HG03066 (cell line): ENCODE data around the gene TGM6.
A peak's percentile ranks its signal among the peaks of the same experiment; 100 is the strongest.

ENCODE experiments used
- ATAC-seq: cut with Tn5 transposase; IDR thresholded peaks from one replicate; pipeline ENCODE4 v1.9.1; 2021; ENCODE audit warnings: low read depth; ENCODE audit not compliant: unreplicated experiment

TGM6 gene

DNA sequence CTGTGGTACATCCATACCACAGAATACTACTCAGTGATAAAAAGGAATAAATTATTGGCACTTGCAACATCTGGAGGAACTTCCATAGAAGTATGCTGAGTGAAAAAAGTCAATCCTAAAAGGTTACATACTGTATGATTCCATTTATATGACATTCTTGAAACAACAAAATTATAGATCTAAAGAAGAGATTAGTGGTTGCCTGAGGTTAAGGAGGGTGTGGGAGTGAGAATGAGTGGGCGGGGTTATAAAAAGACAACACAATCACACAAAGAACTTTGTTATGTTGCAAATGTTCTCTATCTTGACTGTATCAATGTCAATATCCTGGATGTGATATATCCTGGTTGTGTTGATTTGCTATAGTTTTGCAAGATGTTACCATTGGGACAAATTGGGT, 68.7 kb downstream of the TGM6 start:
- ATAC-seq: no peak

DNA sequence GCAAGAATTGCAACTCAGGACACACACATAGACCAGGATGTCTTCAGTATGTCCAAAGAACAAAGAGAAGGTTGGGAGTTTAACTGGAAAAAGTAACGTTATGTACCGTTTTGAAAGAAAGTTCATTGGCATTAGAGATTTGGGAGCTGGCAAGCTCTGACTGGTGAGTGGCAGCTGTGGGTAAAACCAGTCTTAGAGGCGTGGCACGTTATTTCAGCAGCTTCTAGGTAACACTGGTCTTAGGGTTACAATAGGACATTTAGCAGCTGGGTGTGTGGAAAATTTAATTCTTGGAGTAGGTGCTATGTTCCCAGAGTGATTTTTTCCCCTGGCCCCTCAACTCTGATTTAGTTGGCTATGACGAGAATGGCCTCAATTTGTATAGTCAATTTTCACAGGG, 70.7 kb downstream of the TGM6 start:
- ATAC-seq: no peak

DNA sequence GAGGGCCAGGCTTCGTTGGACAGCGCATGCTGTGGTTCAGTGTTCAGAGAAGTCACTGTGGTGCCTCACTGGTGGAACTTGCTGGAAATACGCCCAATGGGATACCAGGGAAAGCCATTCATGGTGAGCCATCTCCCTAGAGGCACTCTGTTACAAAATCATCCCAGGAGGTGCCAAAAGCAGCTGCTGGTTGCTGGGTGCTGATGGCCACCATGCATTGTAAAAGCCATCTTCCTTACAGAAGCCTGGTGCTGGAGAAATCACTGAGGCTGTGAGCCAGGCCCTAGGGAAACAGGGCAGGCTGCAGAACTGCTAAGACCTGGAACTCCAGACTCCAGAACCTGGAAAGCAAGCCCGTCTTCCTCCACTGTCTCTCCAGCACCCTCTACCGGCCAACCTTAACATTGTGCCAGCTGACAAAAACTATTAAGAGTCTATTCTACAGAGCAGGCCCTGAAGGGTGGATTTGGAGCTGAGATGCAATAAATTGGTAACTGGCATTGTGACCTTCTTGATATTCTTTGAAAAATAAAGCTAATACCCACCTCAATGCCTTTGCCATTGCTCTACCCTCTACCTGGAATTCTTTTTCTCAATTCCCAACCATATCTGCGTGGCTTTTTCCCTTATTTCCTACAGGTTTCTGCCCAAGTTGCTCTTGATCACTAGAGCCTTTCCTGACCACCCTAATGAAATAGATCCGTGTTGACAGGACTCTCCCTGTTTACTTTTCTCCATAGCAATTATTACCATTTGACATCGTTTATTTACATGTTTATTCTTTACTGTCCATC, 71.4 kb downstream of the TGM6 start:
- ATAC-seq: no peak

DNA sequence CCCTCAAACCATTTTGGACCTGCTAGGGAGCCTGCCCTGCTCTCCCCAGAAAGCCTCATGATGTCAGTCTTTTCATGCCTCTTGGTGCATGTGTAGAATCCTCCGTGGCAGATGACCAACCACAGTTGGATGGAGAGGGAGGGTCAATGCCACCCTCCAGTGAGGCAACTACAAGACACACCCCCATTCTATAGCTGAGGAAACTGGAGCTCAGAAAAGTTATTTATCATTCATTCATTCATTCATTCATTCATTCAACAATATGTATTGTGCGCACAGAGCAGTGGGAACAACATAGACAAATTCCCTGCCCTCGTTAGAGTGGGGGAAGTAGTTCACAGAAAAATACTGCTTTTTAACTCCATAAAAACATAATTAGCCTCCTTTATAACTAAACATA, 73.1 kb downstream of the TGM6 start:
- no peak for ATAC-seq

DNA sequence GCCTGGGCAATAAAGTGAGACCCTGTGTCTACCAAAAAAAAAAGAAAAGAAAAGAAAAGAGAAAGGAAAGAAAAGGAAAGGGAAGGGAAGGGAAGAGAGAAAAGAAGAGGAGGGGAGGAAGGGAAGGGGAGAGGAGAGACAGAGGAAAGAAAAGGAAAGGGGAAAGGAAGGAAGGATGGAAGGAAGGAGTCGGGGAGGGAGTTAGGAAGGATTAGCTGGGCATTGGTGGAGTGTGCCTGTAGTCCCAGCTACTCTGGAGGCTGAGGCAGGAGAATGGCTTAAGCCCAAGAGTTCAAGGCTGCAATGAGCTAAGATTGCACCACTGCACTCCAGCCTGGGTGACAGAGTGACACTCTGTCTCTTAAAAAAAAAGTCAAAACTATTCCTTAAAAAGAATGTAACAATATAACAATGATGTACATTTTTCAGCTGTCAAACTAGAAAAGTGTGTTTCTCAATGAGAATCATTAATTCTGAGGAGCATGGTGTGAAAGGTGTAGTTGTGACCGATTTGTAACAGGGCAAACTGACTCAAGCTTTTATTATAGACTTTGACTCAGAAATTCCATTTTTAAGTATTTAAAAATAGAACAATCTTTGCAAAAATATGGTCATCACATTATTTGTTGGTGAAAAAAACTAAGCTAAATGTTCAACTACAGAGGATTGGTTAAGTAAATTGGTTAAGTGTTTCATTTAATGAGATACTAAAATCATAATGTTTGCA, 75.2 kb downstream of the TGM6 start:
- no peak for ATAC-seq

DNA sequence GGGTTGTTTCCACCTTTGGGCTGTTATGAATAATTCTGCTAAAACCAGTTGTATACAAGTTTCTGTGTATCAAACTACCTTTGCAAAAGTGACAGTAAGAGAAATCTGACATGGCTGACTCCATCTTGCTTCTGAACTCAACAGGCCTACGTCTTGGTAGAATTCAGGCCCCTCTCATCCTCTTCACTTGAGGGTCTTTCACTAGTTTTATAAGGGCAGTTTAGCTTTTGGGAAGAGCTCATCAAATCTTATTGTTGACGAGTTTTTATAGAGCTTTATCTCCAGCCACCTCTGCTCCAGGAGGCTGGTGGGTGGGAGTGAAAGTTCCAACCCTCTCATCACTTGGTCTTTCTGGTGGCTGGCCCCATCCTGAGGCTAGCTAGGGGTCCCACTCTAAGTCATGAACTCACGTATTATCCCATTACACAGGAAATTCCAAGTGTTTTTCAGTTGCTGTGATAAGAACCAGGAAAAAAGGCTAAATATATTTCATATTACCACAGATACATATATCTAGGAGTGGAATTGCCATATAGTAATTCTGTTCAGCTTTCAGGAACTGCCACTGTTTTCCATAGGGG, 78.3 kb downstream of the TGM6 start:
- no peak for ATAC-seq

DNA sequence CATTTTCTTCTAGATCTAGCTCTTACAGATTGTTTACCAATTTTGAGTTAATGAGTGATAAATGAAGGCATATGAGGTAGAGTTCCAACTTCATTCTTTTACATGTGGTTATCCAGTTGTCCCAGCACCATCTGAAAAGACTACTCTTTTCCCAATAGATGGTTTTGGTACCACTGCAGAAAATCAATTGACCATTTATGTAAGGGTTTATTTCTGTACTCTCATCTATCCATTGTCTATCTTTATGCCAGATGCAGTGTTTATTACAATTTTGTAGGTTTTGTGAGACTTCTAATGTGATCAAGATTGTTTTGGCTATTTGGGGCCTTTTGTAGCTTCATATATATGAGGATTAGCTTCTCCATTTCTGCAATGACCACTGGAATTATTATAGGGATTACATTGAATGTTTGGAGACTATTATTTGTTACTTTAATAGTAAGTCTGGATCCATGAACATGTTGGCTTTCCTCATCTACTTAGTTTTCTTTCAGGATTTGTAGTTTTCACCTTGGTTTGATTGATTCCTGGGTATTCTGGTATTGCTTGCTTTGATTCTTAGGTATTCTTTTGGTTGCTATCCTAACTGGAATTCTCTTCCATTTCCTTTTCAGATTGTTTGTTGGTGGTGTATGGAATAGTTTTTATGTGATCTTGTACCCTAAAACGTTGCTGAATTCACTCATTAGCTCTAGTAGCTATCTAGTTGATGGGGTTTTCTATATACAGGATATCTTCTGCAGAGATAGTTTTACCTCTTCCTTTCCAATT, 79.5 kb downstream of the TGM6 start:
- no peak for ATAC-seq

DNA sequence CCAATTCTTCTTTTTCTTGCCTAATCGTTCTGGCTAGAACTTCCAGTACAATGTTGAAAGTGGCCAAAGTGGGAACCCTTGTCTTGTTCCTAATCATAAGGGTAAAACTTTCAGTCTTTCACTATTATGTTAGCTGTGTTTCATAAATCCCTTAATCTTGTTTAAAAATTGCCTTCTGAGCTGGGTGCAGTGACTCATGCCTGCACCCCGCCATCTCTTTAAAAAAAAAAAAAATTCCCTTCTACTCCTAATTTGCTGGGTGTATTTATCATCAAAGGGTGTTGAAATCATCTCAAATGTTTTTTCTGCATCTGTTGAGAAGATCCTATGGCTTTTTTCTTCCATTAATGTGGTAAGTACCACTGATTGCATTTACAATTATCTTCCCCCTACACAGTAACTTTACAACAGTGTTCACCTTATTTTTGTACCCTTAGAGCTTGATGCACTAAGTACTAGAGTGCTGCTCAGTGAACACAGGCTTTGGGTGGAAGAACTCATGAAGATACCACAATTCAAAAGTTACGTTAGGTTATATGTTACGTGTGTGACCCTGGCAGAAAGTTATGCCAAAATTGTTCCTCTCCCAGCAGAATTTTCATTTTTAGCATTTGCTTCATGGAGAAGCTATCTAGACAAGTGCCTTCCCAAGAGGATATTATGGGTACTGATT, 80.2 kb downstream of the TGM6 start:
- no peak for ATAC-seq

DNA sequence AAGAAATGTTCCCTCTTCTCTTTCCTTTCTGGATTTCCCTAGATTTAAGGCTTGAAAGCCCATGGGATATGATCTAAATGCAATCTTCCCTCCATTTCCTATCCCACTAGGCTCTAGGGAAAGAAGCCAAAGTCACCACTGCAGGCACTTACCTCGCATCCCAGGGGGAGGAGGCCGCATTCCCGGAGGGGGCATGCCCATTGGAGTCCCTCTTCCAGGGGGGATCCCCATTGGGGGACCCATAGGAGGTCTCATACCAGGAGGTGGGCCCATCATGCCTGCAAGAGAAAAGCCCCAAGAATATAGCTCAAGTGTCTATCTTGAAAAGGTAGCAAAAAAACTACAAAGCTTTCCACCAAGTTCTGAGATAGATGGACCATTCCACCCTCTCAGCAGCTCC, 81.8 kb downstream of the TGM6 start:
- no peak for ATAC-seq

DNA sequence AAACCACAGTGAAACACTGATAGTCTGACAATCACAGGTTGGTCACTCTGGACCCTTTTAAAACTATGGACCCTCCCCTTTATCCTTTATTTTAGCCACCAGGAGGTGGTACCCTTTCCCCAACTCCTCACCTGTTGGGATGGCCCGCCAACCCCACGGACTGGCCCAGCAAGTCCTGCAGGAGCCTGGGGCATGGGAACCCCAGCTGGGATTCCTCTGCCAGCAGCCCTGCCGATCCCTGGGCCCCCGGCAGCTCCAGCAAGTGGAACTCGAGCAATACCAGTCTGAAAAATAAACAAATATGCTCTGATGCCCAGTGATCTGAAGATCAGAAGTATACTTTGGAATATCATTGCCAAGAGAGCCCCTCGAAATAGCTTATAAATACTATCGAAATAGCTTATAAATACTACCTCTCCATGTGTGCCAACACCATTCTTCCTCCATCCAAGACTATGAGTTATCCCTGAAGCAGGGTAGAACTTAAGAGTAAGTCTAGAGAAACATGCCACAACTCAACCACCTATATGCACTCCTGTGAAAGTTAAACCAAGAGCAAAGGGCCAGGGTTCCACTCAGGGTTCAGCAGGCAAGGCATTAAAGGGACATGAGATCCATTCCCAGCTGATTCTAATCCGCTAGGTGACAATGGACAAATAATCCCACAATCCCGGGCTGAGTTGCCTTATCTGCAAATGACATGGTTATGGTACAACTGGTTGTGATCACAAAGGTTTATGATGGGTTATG, 83.1 kb downstream of the TGM6 start:
- ATAC-seq: no peak

DNA sequence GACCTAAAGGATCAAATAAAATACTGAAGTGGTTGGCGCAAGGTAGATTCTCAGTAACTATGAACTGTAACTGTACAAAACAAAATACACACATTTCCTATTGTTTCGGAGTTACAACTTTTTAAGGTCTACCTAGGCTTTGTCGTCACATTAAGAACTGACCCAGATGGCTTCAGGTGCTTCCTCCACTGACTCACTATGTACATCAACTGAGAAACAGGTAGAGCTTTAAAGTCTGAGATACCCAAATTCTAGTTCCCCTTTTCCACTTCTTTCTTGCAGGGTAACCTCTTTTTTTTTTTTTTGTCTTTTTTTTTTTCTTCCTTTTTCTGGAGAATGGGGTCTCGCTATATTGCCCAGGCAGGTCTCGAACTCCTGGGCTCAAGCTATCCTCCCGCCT, 84.4 kb downstream of the TGM6 start:
- ATAC-seq: no peak

DNA sequence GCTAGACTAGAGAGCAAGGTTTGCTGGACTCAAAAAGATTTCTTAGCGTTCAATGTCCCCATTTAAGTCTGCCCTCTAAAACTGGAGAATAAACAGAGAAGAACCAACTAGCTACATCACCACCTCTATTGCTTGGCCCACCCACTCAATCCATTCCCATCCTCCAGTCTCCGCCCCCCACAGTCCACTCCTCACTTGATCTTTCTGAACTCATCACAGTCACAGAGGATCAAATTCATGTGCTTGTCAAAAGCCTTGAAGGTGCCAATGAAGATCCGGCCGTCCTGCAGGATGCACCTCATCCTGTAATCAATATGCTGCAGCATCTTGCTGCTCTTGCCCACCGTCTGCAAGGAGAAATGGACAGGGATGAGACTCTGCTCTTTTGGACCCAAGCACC, 86.7 kb downstream of the TGM6 start:
- ATAC-seq: no peak

DNA sequence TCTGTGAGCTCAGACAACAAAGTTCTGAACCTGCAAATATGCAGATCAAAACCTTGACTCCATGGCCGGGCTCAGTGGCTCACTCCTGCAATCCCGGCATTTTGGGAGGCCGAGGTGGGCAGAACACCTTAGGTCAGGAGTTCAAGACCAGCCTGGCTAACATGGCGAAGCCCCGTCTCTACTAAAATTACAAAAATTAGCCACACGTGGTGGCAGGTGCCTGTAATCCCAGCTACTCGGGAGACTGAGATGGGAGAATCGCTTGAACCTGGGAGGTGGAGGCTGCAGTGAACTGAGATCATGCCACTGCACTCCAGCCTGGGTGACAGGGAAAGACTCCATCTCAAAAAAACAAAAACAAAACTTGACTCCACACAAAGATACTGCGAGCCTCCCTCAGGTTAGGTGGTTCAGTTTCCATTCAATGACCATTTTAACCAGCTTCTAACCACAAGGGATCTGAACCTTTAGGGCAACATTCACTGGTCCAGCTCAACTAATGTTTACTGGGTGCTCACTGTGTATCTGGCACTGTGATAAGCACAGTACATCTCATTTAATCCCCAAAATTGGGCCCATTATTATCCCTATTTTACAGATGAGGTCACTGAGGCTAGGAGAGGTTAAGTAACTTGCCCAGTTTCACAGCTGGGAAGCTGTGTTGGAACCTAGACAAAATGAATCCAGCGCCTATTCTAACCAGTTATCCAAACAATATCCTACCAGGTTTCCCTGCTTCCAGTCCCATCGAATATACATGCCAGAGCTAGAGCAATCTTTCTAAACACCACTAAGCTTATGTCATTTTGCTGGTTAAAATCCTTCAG, 88.1 kb downstream of the TGM6 start:
- no peak for ATAC-seq

DNA sequence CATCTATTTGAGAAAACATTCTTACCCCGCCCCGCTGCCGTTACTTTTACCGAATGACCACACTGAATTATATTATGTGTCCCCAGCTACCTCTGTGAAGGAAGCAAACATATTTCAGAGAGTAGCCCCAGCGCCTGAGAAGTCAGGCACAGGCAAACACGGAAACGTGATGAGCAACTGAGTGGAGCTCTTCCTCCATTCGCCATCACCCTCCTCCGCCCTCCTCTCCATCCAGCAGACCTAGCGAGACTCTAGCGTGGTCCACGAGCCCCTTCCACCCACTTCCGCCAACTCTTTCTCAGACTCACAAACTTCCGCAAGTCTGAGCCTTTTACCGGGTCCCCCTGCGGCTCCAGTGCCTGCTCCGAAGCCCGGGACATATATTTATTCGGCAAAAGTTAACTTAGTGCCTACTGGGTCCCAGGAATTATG, 89.3 kb downstream of the TGM6 start:
- no peak for ATAC-seq

DNA sequence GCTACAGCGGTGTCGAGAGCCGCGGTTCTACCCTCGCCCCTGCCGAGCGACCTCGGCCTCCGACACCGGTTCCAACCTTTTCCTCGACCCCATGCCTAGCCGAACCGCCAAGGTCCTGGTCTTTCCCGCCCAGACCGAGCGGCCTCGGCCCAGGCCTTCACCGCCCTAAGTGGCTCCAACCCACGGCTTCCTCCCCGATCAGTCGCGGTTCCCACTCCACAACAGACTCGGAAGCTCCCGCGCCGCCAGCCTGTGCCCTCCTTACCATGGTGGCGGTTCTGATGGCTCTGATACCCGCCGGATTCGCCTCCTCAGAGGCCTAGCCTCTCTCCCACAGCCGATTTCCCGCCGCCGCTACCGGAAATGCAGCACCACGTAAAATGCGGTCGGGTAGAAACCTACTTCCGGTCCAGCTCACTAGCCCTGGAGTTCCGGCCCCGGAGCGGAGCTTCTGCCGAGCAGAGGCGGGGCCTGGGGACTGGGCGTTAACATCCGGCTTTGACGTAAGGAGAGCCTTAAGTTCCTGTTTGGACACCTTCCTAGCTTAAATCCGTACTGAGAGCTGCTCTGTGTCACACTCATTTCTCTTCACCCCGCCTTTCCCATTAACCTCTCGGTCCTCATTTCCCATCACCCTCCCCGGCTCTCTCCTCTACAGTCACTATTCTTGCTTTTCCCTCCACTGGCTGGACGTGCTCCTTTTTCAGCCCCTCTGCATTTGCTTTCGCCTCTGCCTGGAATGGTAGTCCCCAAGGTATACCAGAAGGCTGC, 89.9 kb downstream of the TGM6 start, which contains the start of gene SNRPB:
Gene SNRPB, minus strand, starts transcription at position 367 of the 771 bp plus-strand sequence. Its CDS starts 99 bp downstream, at position 268.
- ATAC-seq: peak; percentile 96

DNA sequence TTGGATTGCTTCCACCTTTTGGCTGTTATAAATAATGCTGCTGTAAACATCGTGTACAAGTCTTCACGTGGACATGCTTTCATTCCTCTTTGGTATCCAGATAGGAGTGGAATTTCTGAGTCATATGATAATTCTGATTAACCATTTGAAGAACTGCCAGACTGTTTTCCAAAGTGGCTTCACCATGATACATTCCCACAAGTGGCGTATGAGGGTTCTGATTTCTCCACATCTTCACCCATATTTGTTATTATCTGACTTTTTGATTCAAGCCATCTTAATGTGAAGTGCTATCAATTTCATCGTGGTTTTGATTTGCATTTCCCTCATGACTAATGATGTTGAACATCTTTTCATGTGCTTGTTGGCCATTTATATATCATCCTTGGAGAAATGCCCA, 92.8 kb downstream of the TGM6 start:
- no peak for ATAC-seq

DNA sequence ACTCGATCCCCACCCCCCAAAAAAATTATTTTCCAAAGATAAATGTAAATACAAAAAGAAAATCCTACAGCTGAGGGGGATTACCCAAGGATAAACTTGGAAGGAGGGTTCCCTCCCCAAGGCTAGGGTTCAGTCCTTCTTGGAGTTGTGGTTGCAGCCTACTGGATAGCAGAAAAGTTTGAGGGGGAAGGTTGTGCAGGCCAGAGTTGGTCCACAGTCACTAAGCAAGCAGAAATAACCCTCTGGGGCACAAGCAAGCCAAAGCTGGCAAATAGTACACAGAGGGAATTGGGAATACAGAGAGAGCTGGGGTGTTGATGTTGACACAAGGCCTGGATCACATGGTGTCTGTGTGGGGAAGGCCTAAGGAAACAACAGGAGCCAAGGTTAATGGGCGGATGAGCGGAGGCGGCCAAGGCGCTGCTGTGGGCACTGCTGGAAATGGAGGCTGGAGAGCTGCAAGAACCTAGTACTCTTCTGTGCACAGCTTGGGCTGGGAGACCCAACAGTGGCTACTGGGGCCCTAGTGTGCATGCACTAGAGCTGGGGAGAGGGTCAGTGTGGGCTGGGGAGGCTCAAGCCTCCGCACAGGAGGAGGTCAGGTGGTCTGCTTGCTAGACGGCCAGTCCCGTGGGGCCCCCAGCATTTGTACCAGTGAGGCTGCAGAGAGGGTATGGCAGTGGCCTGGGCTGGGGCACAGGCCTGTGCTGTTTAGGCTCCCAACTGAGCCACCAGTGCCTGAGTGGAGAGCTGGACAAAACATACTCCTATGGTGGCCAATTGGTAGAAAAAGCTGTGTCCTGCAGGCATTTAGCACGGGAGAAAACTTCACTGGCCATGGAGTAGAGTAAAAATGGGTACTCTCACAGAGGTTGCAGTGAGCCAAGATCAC, 95.4 kb downstream of the TGM6 start:
- ATAC-seq: no peak
